Kidney (tissue), 14 donors: ENCODE results near the gene BTBD9. TPM values are rescaled to one million over a fixed set of nuclear protein-coding genes. Genes with fewer than 3 reads are reported as not detected.
"Not testable (repeated sequence)": the region's sequence is repeated elsewhere in the genome, so short reads cannot be mapped to it uniquely, and the experiment has no call there.

ENCODE experiments used
- DNase-seq, 5 donors: peaks; one replicate each; pipeline ENCODE4 v3.0.0-alpha.2; 2013 to 2020
- FAIRE-seq: peaks from 2 replicates; lab custom pipeline; 2012; peaks lifted over from hg19 to GRCh38; lab: Jason Lieb, UNC
- H3K27ac ChIP-seq, 2 donors: one replicate each; pipeline ENCODE4 v1.7.0; 2013; ENCODE audit warnings: low read depth in 2 of 2, low read length in 2 of 2, inconsistent platforms in 1 of 2
- H3K27me3 ChIP-seq: one replicate; pipeline ENCODE4 v1.7.1; 2013; ENCODE audit warnings: low read length, inconsistent platforms; ENCODE audit not compliant: control insufficient read depth, insufficient read depth
- H3K36me3 ChIP-seq, 3 donors: one replicate each; pipeline versions ENCODE4 v1.7.0 to v1.7.1; 2013; ENCODE audit warnings: low read length in 3 of 3, control low read depth in 1 of 3, inconsistent platforms in 1 of 3; ENCODE audit not compliant: insufficient read depth in 3 of 3, control insufficient read depth in 2 of 3
- H3K4me1 ChIP-seq, 3 donors: one replicate each; pipeline versions ENCODE4 v1.7.0 to v1.7.1; 2013; ENCODE audit warnings: low read length in 3 of 3, inconsistent platforms in 1 of 3, low read depth in 1 of 3; ENCODE audit not compliant: control insufficient read depth in 2 of 3, insufficient read depth in 2 of 3
- H3K4me3 ChIP-seq, 3 donors: one replicate each; pipeline versions ENCODE4 v1.7.0 to v1.8.1; 2013; ENCODE audit warnings: low read length in 3 of 3, control low read depth in 1 of 3, inconsistent platforms in 1 of 3
- H3K9ac ChIP-seq, 3 donors: one replicate each; pipeline versions ENCODE4 v1.7.0 to v1.7.1; 2013; ENCODE audit warnings: low read length in 3 of 3, control low read depth in 1 of 3, inconsistent platforms in 1 of 3
- H3K9me3 ChIP-seq, 3 donors: one replicate each; pipeline versions ENCODE4 v1.7.0 to v1.7.1; 2013; ENCODE audit warnings: low read length in 3 of 3, control low read depth in 1 of 3, inconsistent platforms in 1 of 3; ENCODE audit not compliant: control insufficient read depth in 2 of 3, insufficient read depth in 1 of 3
- intact Hi-C: fragments of 100-400 bp; cut with DNase I; formaldehyde crosslinking; loops from one replicate; pipeline ENCODE4 v1.11.1; 2022
- polyA plus RNA-seq: library from polyadenylated mRNA; stranded (reverse); fragments of 350-450 nt; fragmentation: Illumina TruSeq; extraction: RNeasy Lipid Tissue Mini Kit (QIAGEN cat#74804); gene quantifications from one replicate; pipeline ENCODE4 v1.2.3, GENCODE V29; 2014; ENCODE audit warnings: low read depth, low replicate concordance; ENCODE audit not compliant: insufficient read depth
- total RNA-seq: library from RNA; stranded (reverse); fragmentation: NEBNext Ultra II Directional; extraction: Animal tissue kit (Norgen Biotek cat#: 25700); gene quantifications from one replicate; pipeline ENCODE4 v1.2.1, GENCODE V29; 2021
- TF ChIP-seq, protein P1 (sequence below): IDR thresholded peaks from 3 replicates; pipeline ENCODE4 v1.5.1; 2012; ENCODE audit warnings: mild to moderate bottlenecking, moderate library complexity, borderline replicate concordance; ENCODE audit not compliant: insufficient read depth; ENCODE audit errors: extremely low read depth
- donor health status: control.
- donor health status: control.
- donor health status: control.
- donor health status: control.
- donor health status: control.
- donor health status: DM: yes; HTN: yes; CAD: no.
- donor health status: Normal renal cell carcinoma (clear cell type).

BTBD9 gene
- total and polyA plus RNA-seq, 2 donors from 2014 or later, result 4.2 to 29.9 TPM

DNA sequence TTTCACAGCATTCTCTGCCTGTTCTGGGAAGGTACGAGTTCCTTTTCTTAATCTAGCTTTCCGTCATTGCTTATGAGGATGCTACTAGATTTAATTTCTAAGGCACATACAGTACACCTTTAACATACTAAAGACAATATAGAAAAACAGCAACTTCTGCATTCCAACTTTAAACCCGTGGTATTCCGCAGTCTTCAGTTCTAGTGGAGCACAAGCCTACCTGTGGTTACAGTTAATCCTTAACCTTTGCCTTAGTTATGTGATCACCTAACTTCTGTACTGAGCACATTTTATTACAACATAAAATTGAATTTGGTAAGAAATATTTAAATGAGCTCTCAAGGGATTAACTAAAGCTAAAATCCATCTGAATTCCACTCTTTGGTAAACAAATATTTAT lies 289.5 kb downstream of the BTBD9 start:
- Histone ChIP-seq H3K4me3 (no peak overlapping the region), H3K9ac (no peak overlapping the region), H3K36me3 (no peaks in the 10 kb centered on the region), H3K4me1 (peaks cover 0 to 7% (median 0%) of the 10 kb centered on the region in 3 donors), H3K27ac (no peak overlapping the region), H3K9me3 (no peaks in the 10 kb centered on the region), H3K27me3 (no peaks in the 10 kb centered on the region)
- TF ChIP-seq, protein P1, sequence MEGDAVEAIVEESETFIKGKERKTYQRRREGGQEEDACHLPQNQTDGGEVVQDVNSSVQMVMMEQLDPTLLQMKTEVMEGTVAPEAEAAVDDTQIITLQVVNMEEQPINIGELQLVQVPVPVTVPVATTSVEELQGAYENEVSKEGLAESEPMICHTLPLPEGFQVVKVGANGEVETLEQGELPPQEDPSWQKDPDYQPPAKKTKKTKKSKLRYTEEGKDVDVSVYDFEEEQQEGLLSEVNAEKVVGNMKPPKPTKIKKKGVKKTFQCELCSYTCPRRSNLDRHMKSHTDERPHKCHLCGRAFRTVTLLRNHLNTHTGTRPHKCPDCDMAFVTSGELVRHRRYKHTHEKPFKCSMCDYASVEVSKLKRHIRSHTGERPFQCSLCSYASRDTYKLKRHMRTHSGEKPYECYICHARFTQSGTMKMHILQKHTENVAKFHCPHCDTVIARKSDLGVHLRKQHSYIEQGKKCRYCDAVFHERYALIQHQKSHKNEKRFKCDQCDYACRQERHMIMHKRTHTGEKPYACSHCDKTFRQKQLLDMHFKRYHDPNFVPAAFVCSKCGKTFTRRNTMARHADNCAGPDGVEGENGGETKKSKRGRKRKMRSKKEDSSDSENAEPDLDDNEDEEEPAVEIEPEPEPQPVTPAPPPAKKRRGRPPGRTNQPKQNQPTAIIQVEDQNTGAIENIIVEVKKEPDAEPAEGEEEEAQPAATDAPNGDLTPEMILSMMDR, result no peak
- FAIRE-seq (no peak), DNase-seq (no peak)
- intact Hi-C loops, result no loop called here

DNA sequence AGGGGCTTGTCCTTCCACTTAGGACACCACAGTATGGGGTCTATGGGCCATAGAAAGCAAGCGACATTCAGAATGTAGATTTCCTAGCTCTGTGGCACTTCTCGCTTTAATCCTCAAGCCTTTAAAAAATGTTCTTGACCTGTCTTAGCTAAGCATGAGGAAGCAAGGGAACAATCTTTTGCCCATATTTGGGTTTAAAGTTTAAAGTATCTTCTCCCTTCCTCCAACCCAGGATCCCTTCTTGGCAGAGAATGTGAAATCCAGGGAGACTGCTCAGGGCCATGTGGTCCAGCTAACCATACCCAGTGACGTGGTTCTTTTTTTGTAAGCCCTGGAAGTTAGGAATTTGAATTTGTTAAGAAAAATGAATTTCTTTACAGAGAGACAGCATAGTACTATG lies 289.9 kb downstream of the BTBD9 start:
- DNase-seq (no peak), FAIRE-seq (no peak)
- Histone ChIP-seq H3K36me3 (no peaks in the 10 kb centered on the region), H3K4me1 (peaks cover 0 to 7% (median 0%) of the 10 kb centered on the region in 3 donors), H3K27ac (no peak overlapping the region), H3K4me3 (no peak overlapping the region), H3K27me3 (no peaks in the 10 kb centered on the region), H3K9ac (no peak overlapping the region), H3K9me3 (no peaks in the 10 kb centered on the region)
- intact Hi-C loops, result no loop called here
- TF ChIP-seq, protein P1, result no peak

DNA sequence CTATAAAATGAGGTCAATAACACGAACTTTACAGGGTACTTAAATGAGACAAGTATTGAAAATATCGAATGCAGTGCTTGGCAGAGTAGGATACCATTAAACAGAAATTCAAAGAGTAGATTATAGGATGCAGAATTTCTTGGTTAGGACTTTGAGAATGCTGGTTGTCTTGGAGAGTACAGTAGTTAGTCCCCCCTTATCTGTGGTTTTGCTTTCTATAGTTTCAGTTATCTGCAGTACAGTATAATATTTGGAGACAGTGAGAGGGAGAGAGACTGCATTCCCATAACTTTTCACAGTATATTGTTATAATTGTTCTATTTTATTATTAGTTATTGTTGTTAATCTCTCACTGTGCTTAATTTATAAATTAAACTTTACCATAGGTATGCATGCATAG lies 290.5 kb downstream of the BTBD9 start:
- H3K27me3 ChIP-seq, result no peaks in the 10 kb centered on the region
- DNase-seq (no peak), FAIRE-seq (no peak)
- intact Hi-C loops, result no loop called here
- no peaks in the 10 kb centered on the region for H3K36me3 ChIP-seq
- H3K4me1 ChIP-seq, result peaks cover 0 to 7% (median 0%) of the 10 kb centered on the region in 3 donors
- no peak overlapping the region for H3K27ac ChIP-seq
- H3K9ac ChIP-seq, result no peak overlapping the region
- no peaks in the 10 kb centered on the region for H3K9me3 ChIP-seq
- TF ChIP-seq, protein P1, result no peak
- H3K4me3 ChIP-seq, result no peak overlapping the region

DNA sequence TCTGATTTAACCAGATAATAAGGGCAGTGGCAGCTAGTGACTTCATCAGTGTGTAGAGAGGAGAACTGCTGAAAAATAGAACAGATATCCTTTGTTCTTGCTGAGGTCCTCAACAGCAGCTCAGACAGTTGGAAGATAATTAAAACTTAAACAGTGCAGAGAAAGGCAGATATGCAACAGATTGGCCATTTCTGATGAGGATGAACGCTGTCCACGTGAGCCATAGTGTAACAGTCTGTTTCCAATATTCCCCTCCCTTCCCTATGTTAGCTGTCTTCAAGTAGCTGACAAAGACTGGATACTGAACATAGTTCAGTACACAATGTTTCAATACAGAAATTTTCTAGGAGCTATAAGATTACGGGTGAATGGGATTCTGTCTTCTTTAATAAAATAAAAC lies 291.4 kb downstream of the BTBD9 start:
- Histone ChIP-seq H3K9ac (no peak overlapping the region), H3K27ac (no peak overlapping the region), H3K9me3 (no peaks in the 10 kb centered on the region), H3K4me1 (peaks cover 0 to 7% (median 0%) of the 10 kb centered on the region in 3 donors), H3K27me3 (no peaks in the 10 kb centered on the region), H3K36me3 (no peaks in the 10 kb centered on the region), H3K4me3 (no peak overlapping the region)
- DNase-seq (no peak), FAIRE-seq (no peak)
- TF ChIP-seq, protein P1, result no peak
- intact Hi-C loops, result no loop called here

DNA sequence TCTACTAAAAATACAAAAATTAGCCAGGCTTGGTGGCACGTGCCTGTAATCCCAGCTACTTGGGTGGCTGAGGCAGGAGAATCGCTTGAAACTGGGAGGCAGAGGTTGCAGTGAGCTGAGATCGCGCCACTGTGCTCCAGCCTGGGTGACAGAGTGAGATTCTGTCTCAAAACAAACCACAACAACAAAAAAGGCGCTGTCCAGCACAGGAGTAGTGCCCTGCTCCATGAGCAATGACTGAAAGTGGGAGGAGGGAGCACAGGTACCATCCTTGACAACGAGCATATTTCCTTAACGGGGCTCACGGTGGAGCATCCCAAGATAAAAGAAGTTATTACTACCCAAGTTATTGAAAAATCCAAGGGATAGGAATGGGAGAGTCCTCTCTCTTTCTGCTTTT lies 291.9 kb downstream of the BTBD9 start:
- H3K36me3 ChIP-seq, H3K4me3 ChIP-seq, FAIRE-seq, intact Hi-C loops, H3K4me1 ChIP-seq, H3K27me3 ChIP-seq, H3K27ac ChIP-seq, H3K9ac ChIP-seq, H3K9me3 ChIP-seq: not testable (repeated sequence)
- DNase-seq, result peak in 3 of 5 donors; percentile 18 to 61 (median 35)
